B cell (primary cell): Measurements from ENCODE around the gene LIN37.

ENCODE experiments used
- EZH2 ChIP-seq: IDR thresholded peaks from 2 replicates; pipeline ENCODE4 v1.6.1; 2012; ENCODE audit warnings: borderline replicate concordance, low read depth, mild to moderate bottlenecking, moderate library complexity, low read length; ENCODE audit not compliant: insufficient read depth, poor library complexity, severe bottlenecking
- TF ChIP-seq, protein P1 (sequence below): fragments of 200-600 bp; IDR thresholded peaks from one replicate; pipeline ENCODE4 v1.8.0; 2022; ENCODE audit warnings: antibody characterized with exemption, mild to moderate bottlenecking

DNA sequence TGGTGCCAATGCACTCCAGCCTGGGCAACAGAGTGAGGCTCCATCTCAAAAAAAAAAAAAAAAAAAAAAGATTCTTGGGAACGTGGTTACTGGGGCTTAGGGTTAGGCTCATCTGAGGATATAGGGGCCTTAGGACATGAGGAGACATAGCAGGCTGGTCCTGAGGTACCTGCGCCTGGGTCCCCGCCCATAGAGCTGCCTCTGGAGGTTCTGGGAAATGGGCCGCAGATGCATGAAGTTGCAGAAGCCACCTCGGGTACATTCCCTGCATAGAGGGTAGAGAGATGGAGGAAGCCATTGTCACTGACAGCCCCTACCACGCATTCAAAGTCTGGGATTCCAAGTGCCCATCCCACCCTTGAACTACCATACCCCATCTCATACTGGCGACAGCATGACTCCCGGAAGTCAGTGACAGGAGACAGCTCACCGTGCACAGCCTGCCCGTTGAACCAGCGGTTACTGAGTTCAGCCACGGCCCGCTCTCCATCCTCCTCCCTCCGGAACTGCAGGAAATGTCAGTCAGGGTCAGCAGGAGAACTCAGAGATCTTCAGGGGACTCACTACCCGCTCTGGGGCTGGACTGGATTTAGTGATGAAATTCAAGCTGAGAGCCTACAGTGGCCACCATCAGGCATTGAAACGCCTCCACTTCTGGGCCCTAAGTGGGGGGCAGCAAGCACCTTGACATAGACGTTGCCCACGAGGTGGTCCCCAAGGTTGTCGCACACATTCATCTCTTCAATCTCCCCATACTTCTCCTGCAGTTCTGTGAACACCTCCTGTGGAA lies 4.5 kb upstream of the LIN37 start:
- TF ChIP-seq, protein P1, sequence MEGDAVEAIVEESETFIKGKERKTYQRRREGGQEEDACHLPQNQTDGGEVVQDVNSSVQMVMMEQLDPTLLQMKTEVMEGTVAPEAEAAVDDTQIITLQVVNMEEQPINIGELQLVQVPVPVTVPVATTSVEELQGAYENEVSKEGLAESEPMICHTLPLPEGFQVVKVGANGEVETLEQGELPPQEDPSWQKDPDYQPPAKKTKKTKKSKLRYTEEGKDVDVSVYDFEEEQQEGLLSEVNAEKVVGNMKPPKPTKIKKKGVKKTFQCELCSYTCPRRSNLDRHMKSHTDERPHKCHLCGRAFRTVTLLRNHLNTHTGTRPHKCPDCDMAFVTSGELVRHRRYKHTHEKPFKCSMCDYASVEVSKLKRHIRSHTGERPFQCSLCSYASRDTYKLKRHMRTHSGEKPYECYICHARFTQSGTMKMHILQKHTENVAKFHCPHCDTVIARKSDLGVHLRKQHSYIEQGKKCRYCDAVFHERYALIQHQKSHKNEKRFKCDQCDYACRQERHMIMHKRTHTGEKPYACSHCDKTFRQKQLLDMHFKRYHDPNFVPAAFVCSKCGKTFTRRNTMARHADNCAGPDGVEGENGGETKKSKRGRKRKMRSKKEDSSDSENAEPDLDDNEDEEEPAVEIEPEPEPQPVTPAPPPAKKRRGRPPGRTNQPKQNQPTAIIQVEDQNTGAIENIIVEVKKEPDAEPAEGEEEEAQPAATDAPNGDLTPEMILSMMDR: no peak
- no peak for TF ChIP-seq EZH2
